ENCODE results near the gene ZNF385B. TPM values are rescaled to one million over a fixed set of nuclear protein-coding genes. Genes with fewer than 3 reads are reported as not detected.

The ZNF385B gene
- total RNA-seq, 1 donor = 1.1 TPM

GRCh38 chr2:179560257-179560735, 301.1 kb downstream of the ZNF385B start:
- DNase-seq (ENCODE audit: insufficient read length, low spot score, missing footprints) = no peak
- TF ChIP-seq, protein P1, sequence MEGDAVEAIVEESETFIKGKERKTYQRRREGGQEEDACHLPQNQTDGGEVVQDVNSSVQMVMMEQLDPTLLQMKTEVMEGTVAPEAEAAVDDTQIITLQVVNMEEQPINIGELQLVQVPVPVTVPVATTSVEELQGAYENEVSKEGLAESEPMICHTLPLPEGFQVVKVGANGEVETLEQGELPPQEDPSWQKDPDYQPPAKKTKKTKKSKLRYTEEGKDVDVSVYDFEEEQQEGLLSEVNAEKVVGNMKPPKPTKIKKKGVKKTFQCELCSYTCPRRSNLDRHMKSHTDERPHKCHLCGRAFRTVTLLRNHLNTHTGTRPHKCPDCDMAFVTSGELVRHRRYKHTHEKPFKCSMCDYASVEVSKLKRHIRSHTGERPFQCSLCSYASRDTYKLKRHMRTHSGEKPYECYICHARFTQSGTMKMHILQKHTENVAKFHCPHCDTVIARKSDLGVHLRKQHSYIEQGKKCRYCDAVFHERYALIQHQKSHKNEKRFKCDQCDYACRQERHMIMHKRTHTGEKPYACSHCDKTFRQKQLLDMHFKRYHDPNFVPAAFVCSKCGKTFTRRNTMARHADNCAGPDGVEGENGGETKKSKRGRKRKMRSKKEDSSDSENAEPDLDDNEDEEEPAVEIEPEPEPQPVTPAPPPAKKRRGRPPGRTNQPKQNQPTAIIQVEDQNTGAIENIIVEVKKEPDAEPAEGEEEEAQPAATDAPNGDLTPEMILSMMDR (IDR thresholded peaks at IDR 0.05; ENCODE audit: extremely low read depth, low read depth, low read length) = no peak
- Histone ChIP-seq H3K9me3 (ENCODE audit: low read depth, low read length) (no peaks in the 10 kb centered on the region), H4K20me1 (ENCODE audit: insufficient read depth, low read length) (no peaks in the 10 kb centered on the region), H3K27ac (ENCODE audit: low read depth, low read length) (no peak overlapping the region), H2AFZ (ENCODE audit: low read length) (peak overlapping the region; percentile 49), H3K4me3 (ENCODE audit: insufficient read depth, low read length) (no peak overlapping the region), H3K4me2 (ENCODE audit: insufficient read depth, low read length) (no peak overlapping the region), H3K4me1 (ENCODE audit: insufficient read depth, low read length) (no peaks in the 10 kb centered on the region), H3K27me3 (ENCODE audit: insufficient read depth, low read length) (no peaks in the 10 kb centered on the region), H3K36me3 (ENCODE audit: insufficient read depth, low read length) (no peaks in the 10 kb centered on the region), H3K79me2 (ENCODE audit: insufficient read depth, low read length) (no peaks in the 10 kb centered on the region)

- no peak overlapping the region for H3K4me2 ChIP-seq (ENCODE audit: insufficient read depth, low read length)
- TF ChIP-seq, protein P1 (IDR thresholded peaks at IDR 0.05; ENCODE audit: extremely low read depth, low read depth, low read length) = no peak
- no peaks in the 10 kb centered on the region for H3K27me3 ChIP-seq (ENCODE audit: insufficient read depth, low read length)
- no peak overlapping the region for H3K4me3 ChIP-seq (ENCODE audit: insufficient read depth, low read length)
- no peaks in the 10 kb centered on the region for H4K20me1 ChIP-seq (ENCODE audit: insufficient read depth, low read length)
- no peak overlapping the region for H2AFZ ChIP-seq (ENCODE audit: low read length)
- H3K27ac ChIP-seq (ENCODE audit: low read depth, low read length) = no peak overlapping the region
- no peaks in the 10 kb centered on the region for H3K9me3 ChIP-seq (ENCODE audit: low read depth, low read length)
- DNase-seq (ENCODE audit: insufficient read length, low spot score, missing footprints) = no peak
- no peaks in the 10 kb centered on the region for H3K4me1 ChIP-seq (ENCODE audit: insufficient read depth, low read length)
- H3K36me3 ChIP-seq (ENCODE audit: insufficient read depth, low read length) = no peaks in the 10 kb centered on the region
- no peaks in the 10 kb centered on the region for H3K79me2 ChIP-seq (ENCODE audit: insufficient read depth, low read length)
These were observed 302.2 kb downstream of the ZNF385B start for GRCh38 chr2:179559108-179559806.

- Histone ChIP-seq H3K27ac (ENCODE audit: low read depth, low read length) (no peak overlapping the region), H2AFZ (ENCODE audit: low read length) (no peak overlapping the region)
- no peak for DNase-seq (ENCODE audit: insufficient read length, low spot score, missing footprints)
These were observed 303.1 kb downstream of the ZNF385B start for GRCh38 chr2:179558010-179558934.

More at GRCh38 chr2:179558010-179558934, 303.1 kb downstream of the ZNF385B start:
- Histone ChIP-seq H3K4me3 (ENCODE audit: insufficient read depth, low read length) (no peak overlapping the region), H3K4me1 (ENCODE audit: insufficient read depth, low read length) (no peaks in the 10 kb centered on the region), H3K4me2 (ENCODE audit: insufficient read depth, low read length) (no peak overlapping the region), H3K36me3 (ENCODE audit: insufficient read depth, low read length) (no peaks in the 10 kb centered on the region), H4K20me1 (ENCODE audit: insufficient read depth, low read length) (no peaks in the 10 kb centered on the region), H3K79me2 (ENCODE audit: insufficient read depth, low read length) (no peaks in the 10 kb centered on the region), H3K27me3 (ENCODE audit: insufficient read depth, low read length) (no peaks in the 10 kb centered on the region), H3K9me3 (ENCODE audit: low read depth, low read length) (no peaks in the 10 kb centered on the region)
- TF ChIP-seq, protein P1 (IDR thresholded peaks at IDR 0.05; ENCODE audit: extremely low read depth, low read depth, low read length) = no peak

Measured in osteoblast (primary cell).